RWPE2 (cell line): Measurements from ENCODE around the gene SNED1.

Experiments used
- ATAC-seq: fragments of 200-7000 bp; cut with Tn5 transposase; 3 replicates; pipeline ENCODE4 v1.9.1; 2021; ENCODE audit warnings: low read depth
- DNase-seq: peaks from one replicate; pipeline ENCODE4 v3.0.0-alpha.2; 2020; ENCODE audit warnings: low spot score
- H3K27ac ChIP-seq: fragments of 450-650 bp; 2 replicates; pipeline ENCODE4 v1.5.1; 2017; ENCODE audit warnings: mild to moderate bottlenecking; ENCODE audit not compliant: poor library complexity, severe bottlenecking
- H3K27me3 ChIP-seq: fragments of 250-450 bp; sonication (Bioruptor Pico); 2 replicates; pipeline ENCODE4 v1.5.1; 2021; ENCODE audit warnings: mild to moderate bottlenecking, moderate library complexity; ENCODE audit not compliant: insufficient read depth, poor library complexity, severe bottlenecking
- H3K36me3 ChIP-seq: fragments of 250-450 bp; sonication (Bioruptor Pico); 2 replicates; pipeline ENCODE4 v1.5.1; 2020; ENCODE audit warnings: low read depth, mild to moderate bottlenecking, moderate library complexity
- H3K4me1 ChIP-seq: fragments of 250-450 bp; sonication (Bioruptor Pico); 2 replicates; pipeline ENCODE4 v1.5.1; 2021; ENCODE audit warnings: mild to moderate bottlenecking, moderate library complexity; ENCODE audit not compliant: insufficient read depth, poor library complexity, severe bottlenecking
- H3K4me3 ChIP-seq: fragments of 250-450 bp; sonication (Bioruptor Pico); 2 replicates; pipeline ENCODE4 v1.5.1; 2021; ENCODE audit warnings: mild to moderate bottlenecking, moderate library complexity; ENCODE audit not compliant: severe bottlenecking
- H3K9me3 ChIP-seq: fragments of 250-450 bp; sonication (Bioruptor Pico); 2 replicates; pipeline ENCODE4 v1.5.1; 2021; ENCODE audit warnings: mild to moderate bottlenecking, moderate library complexity; ENCODE audit not compliant: severe bottlenecking
- CTCF ChIP-seq: fragments of 450-650 bp; IDR thresholded peaks from one replicate; pipeline ENCODE4 v1.5.1; 2017; ENCODE audit warnings: mild to moderate bottlenecking, moderate library complexity; ENCODE audit not compliant: poor library complexity, severe bottlenecking

The SNED1 gene

DNA sequence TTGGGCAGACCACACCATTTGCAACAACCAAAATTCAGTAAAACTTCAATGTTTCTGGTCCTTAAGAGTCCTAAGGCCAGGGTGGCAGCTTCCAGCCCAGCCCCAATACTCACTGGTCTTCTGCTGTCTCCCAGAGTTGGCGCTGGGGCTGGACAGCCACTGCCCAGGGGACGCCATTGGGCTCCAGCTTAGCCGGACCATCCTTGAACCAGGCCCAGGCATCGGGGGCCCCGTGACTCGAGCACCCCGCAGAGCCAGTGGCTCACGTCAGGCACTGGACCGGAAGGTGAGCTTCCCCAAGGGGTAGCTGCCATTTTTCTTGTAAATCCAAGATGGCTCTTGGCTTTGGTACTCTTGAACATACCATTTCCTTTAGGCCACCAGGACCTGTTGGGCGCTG is 21.8 kb downstream of the SNED1 start:
- DNase-seq = no peak
- TF ChIP-seq CTCF = no peak
- no peak overlapping the region for H3K27ac ChIP-seq
- peaks cover 3% of the 10 kb centered on the region for H3K9me3 ChIP-seq
- H3K4me3 ChIP-seq = no peak overlapping the region
- H3K36me3 ChIP-seq = no peaks in the 10 kb centered on the region
- H3K27me3 ChIP-seq = no peaks in the 10 kb centered on the region
- no peak for ATAC-seq
- H3K4me1 ChIP-seq = no peaks in the 10 kb centered on the region

DNA sequence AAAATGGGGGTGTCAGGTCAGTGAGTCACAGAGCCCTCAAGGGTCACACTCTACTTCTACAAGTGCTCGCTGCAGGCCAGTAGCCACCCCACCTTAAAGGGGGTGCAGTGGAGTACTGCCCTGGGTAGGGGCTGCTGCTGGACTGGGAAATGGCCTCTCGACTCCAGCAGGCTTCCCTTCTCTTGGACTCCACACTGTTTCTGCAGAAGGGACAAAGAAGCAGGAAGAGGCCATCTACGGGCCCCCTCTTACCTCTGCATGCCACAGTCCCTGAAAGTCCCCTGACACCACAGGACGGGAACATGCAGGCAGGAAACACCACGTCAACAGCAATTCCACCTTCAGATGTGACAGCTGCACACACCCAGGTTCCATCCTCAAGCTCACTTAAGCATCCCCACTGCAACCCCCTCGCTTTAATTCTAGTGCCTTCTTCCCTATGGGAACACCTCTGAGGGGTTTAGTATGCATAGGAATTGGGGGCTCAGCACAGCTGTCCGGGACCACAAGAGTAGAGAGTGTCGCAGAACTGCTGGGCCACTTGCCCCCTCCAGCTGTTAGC is 22.3 kb downstream of the SNED1 start:
- no peak for DNase-seq
- peaks cover 7% of the 10 kb centered on the region for H3K9me3 ChIP-seq
- no peak for ATAC-seq

DNA sequence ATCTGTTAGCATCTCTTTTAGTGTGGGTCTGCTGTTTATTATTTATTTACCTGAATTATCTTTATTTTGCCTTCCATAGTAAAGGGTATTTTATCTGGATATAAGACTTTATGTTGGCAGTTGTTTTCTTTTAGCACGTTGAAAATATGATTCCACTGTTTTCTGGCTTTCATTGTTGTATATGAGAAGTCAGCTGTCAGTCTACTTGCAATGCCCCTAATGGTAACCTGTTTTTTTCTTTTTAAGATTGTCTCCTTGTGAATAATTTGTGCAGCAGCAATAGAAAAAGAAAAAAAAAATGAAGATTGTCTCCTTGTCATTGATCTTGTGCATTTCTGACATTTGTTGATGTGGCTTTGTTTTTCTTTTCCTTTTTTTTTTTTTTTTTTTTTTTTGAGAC is 27.2 kb downstream of the SNED1 start:
- peaks cover 7% of the 10 kb centered on the region for H3K9me3 ChIP-seq
- DNase-seq (no peak), ATAC-seq (no peak)
- H3K4me1 ChIP-seq = no peaks in the 10 kb centered on the region
- H3K4me3 ChIP-seq = no peak overlapping the region
- H3K27me3 ChIP-seq = no peaks in the 10 kb centered on the region
- H3K36me3 ChIP-seq = no peaks in the 10 kb centered on the region
- TF ChIP-seq CTCF = no peak
- H3K27ac ChIP-seq = no peak overlapping the region

More for the DNA sequence above, 22.3 kb downstream of the SNED1 start:
- Histone ChIP-seq H3K36me3 (no peaks in the 10 kb centered on the region), H3K4me1 (no peaks in the 10 kb centered on the region), H3K27me3 (no peaks in the 10 kb centered on the region), H3K4me3 (no peak overlapping the region), H3K27ac (no peak overlapping the region)
- no peak for TF ChIP-seq CTCF

DNA sequence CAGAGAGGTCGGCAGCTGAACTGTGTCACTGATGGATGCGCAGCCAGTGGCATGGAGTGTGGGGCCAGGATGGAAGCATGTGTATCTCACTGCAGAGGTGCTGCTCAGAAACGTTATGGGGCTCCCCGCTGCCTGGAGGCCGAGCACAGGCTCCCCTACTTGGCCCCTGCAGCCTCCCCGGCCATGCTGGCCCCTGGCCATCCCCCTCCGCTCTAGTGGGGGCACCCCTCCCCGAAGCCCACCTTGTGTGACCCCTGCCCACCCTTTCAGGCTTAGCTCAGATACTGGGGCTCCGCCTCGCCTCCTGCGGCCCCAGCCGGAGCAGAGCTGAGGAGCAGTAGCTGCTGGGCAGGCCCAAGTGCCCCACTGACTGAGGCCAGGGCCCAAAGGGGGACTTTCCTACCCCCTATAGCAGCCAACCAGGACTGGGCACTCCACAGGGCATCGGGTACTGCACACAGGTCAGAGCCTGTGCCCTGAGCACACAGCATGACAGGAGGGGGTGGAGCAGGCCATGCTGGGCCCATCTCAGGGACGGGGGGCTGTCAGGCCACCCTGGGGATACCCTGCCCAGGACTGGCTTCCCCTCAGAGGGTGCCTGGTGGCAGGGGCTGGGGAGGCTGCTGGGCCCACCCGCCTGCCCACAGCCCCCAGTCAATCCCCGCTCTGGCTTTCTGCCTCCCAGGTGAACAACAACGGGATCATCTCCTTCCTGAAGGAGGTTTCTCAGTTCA is 31.3 kb downstream of the SNED1 start:
- Histone ChIP-seq H3K27ac (no peak overlapping the region), H3K9me3 (peaks cover 7% of the 10 kb centered on the region), H3K4me1 (no peaks in the 10 kb centered on the region), H3K4me3 (no peak overlapping the region), H3K36me3 (no peaks in the 10 kb centered on the region), H3K27me3 (no peaks in the 10 kb centered on the region)
- TF ChIP-seq CTCF = no peak
- DNase-seq = no peak
- no peak for ATAC-seq

DNA sequence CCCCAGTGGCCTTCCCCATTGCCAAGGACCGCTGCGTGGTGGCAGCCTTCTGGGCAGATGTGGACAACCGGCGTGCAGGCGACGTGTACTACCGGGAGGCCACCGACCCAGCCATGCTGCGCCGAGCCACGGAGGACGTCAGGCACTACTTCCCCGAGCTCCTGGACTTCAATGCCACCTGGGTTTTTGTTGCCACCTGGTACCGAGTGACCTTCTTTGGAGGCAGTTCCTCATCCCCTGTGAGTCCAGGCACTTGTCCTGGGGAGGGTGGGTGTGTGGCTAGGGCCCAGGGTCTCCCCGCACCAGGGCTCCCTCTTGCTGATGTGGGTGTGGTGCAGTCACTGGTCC is 31.9 kb downstream of the SNED1 start:
- H3K27ac ChIP-seq = no peak overlapping the region
- no peak for TF ChIP-seq CTCF
- H3K9me3 ChIP-seq = peaks cover 2% of the 10 kb centered on the region
- no peak for ATAC-seq
- H3K4me3 ChIP-seq = no peak overlapping the region
- H3K36me3 ChIP-seq = no peaks in the 10 kb centered on the region
- DNase-seq = no peak
- H3K27me3 ChIP-seq = no peaks in the 10 kb centered on the region
- H3K4me1 ChIP-seq = no peaks in the 10 kb centered on the region
